ENCODE measurements around the gene SPEF2. TPM values are rescaled to one million over a fixed set of nuclear protein-coding genes. Genes with fewer than 3 reads are reported as not detected.
A peak's percentile ranks its signal among the peaks of the same experiment; 100 is the strongest.

The SPEF2 gene
- total RNA-seq, 2 donors from 2014 or later, result 1.9 to 16.2 TPM

GRCh38 chr5:35618781-35619180, 1.1 kb downstream of the SPEF2 start:
- DNase-seq (ENCODE audit: low spot score) (no peak), ATAC-seq (ENCODE audit: insufficient number of reproducible peaks, low FRiP score, low read depth) (no peak)
- H3K4me1 ChIP-seq (ENCODE audit: control insufficient read depth in 1 of 2, low read depth in 2 of 2), result peaks cover 3 to 12% of the 10 kb centered on the region in 2 donors
- H3K4me3 ChIP-seq, result peak overlapping the region; percentile 78
- no peaks in the 10 kb centered on the region for H3K27me3 ChIP-seq (replicated peaks; ENCODE audit: insufficient read depth)
- no peaks in the 10 kb centered on the region for H3K36me3 ChIP-seq
- TF ChIP-seq CTCF (IDR thresholded peaks at IDR 0.05), result no peak
- no peaks in the 10 kb centered on the region for H3K9me3 ChIP-seq
- no peak overlapping the region for H3K27ac ChIP-seq

GRCh38 chr5:35622974-35623373, 5.3 kb downstream of the SPEF2 start:
- DNase-seq (ENCODE audit: low spot score) (no peak), ATAC-seq (ENCODE audit: insufficient number of reproducible peaks, low FRiP score, low read depth) (no peak)
- Histone ChIP-seq H3K4me1 (ENCODE audit: control insufficient read depth in 1 of 2, low read depth in 2 of 2) (peaks cover 3 to 12% of the 10 kb centered on the region in 2 donors), H3K36me3 (no peaks in the 10 kb centered on the region), H3K27me3 (replicated peaks; ENCODE audit: insufficient read depth) (no peaks in the 10 kb centered on the region), H3K4me3 (no peak overlapping the region), H3K9me3 (no peaks in the 10 kb centered on the region), H3K27ac (no peak overlapping the region)
- TF ChIP-seq CTCF (IDR thresholded peaks at IDR 0.05), result no peak

GRCh38 chr5:35623991-35624390, 6.3 kb downstream of the SPEF2 start:
- Histone ChIP-seq H3K36me3 (no peaks in the 10 kb centered on the region), H3K27me3 (replicated peaks; ENCODE audit: insufficient read depth) (no peaks in the 10 kb centered on the region), H3K9me3 (no peaks in the 10 kb centered on the region), H3K27ac (no peak overlapping the region), H3K4me3 (no peak overlapping the region), H3K4me1 (ENCODE audit: control insufficient read depth in 1 of 2, low read depth in 2 of 2) (peaks cover 2 to 4% of the 10 kb centered on the region in 2 donors)
- TF ChIP-seq CTCF (IDR thresholded peaks at IDR 0.05), result no peak
- ATAC-seq (ENCODE audit: insufficient number of reproducible peaks, low FRiP score, low read depth) (no peak), DNase-seq (ENCODE audit: low spot score) (no peak)

- Histone ChIP-seq H3K4me3 (no peak overlapping the region), H3K4me1 (ENCODE audit: control insufficient read depth in 1 of 2, low read depth in 2 of 2) (no peaks in the 10 kb centered on the region), H3K9me3 (no peaks in the 10 kb centered on the region), H3K27ac (no peak overlapping the region), H3K36me3 (peaks cover 3% of the 10 kb centered on the region), H3K27me3 (replicated peaks; ENCODE audit: insufficient read depth) (no peaks in the 10 kb centered on the region)
- DNase-seq (ENCODE audit: low spot score) (no peak), ATAC-seq (ENCODE audit: insufficient number of reproducible peaks, low FRiP score, low read depth) (no peak)
- TF ChIP-seq CTCF (IDR thresholded peaks at IDR 0.05), result no peak
Measured at GRCh38 chr5:35626108-35626507, 8.4 kb downstream of the SPEF2 start.

GRCh38 chr5:35626553-35626952, 8.9 kb downstream of the SPEF2 start:
- DNase-seq (ENCODE audit: low spot score), result no peak
- peaks cover 6% of the 10 kb centered on the region for H3K36me3 ChIP-seq
- ATAC-seq (ENCODE audit: insufficient number of reproducible peaks, low FRiP score, low read depth), result no peak
- H3K4me1 ChIP-seq (ENCODE audit: control insufficient read depth in 1 of 2, low read depth in 2 of 2), result no peaks in the 10 kb centered on the region
- H3K4me3 ChIP-seq, result no peak overlapping the region
- no peak for TF ChIP-seq CTCF (IDR thresholded peaks at IDR 0.05)
- no peaks in the 10 kb centered on the region for H3K27me3 ChIP-seq (replicated peaks; ENCODE audit: insufficient read depth)
- H3K9me3 ChIP-seq, result no peaks in the 10 kb centered on the region
- H3K27ac ChIP-seq, result no peak overlapping the region

Data from thoracic aorta (tissue), 2 donors.